GM18526 (cell line): Measurements from ENCODE around the gene CD55.

Source experiments
- POLR2A ChIP-seq: IDR thresholded peaks from 3 replicates; pipeline ENCODE4 v1.6.1; 2011; ENCODE audit not compliant: insufficient read length; ENCODE audit errors: extremely low read depth

The CD55 gene

GRCh38 chr1:207407655-207408260 lies 86.3 kb downstream of the CD55 start:
- no peak for TF ChIP-seq POLR2A
